GM21515 (cell line): Measurements from ENCODE around the gene KDELR1.

Experiments used
- ATAC-seq: cut with Tn5 transposase; IDR thresholded peaks from one replicate; pipeline ENCODE4 v1.9.1; 2021; ENCODE audit not compliant: unreplicated experiment

Gene KDELR1

DNA sequence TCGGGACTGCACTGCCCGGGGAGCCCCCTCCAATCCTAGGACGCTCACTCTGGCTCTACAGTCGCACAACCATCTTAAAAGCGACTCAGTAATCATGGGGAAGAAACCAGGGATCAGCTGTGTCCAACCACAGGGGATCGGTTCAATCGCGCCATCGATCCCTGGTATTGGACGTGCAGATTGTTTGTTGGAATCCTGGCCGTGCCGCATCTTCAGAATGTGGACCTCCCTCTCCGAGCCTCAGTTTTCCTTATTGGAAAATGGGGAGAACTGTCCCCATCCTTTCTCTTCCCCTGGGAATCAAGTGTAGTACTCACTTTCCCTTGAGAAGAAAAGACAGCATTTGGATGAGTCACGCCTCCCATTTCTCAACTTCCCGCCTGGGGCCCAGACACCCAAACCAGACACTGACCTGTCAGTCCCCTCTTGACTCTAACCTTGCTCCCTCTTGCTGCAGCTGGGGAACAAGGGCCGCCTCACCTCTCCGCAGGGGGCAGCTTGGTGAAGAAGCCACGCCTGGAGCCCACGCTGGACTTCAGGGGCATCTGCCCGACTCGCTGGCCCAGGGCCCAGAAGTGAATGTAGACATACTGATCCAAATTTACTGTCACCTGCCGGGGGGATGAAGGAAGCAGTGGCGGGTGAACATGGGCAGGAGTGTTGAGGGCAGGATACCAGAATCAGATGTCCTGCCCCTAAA, 48.4 kb downstream of the KDELR1 start:
- ATAC-seq: no peak

- ATAC-seq: no peak
Observed at GRCh38 chr19:48342414-48342738, 49.0 kb downstream of the KDELR1 start.

- ATAC-seq: no peak
Observed at GRCh38 chr19:48341515-48342413, 49.6 kb downstream of the KDELR1 start.

GRCh38 chr19:48340995-48341394, 50.4 kb downstream of the KDELR1 start:
- no peak for ATAC-seq

GRCh38 chr19:48338802-48339503, 52.4 kb downstream of the KDELR1 start:
- ATAC-seq: no peak

- no peak for ATAC-seq
Observed at GRCh38 chr19:48338253-48338755, 53.0 kb downstream of the KDELR1 start.

GRCh38 chr19:48333467-48334384, 57.6 kb downstream of the KDELR1 start:
- ATAC-seq: peak; percentile 52

DNA sequence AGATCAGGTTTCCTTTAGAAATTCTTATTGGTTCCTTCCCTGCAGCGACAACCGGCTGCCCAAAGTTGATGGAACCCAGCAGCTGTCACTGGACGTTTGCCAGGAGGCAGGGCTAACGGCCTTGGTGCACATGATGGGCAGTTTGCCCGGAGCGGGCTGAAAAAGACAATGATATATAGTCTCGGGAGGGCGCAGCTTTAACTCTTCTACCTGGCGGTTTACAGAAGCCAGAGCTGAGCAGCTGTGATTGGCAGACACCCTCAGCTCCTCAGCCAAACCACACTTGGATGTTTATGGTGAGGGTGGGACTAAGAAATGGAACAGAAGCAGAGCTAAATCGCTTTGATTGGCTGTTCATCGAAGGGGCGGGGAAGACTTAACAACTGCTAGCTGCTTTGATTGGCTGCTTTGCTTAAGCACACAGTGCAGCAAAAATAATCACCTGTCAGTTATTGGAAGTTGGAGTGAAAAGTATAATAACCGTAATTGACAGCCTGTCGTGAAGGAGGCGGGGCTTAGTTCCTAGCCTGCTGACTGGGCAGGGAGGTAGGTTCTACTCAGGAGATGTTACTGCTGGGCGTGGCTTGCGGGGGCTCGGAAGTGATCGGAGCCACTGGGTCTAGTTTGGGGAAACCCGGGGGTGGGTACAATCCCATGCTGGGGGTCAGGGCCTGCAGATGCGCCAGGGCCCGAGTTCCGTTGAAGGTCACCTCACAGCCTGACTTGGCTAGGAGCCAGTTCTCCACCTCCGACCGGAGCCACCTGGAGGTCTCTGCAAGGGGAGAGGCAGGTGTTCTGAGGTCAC, 58.5 kb downstream of the KDELR1 start:
- ATAC-seq: peak; percentile 56
